Smooth muscle cell of trachea (primary cell): ENCODE results near the gene NXPE2. TPM values are rescaled to one million over a fixed set of nuclear protein-coding genes. Genes with fewer than 3 reads are reported as not detected.

Experiments
- total RNA-seq: library from RNA; depleted of rRNA; stranded (reverse); fragments of >200 nt; gene quantifications from 2 replicates; pipeline ENCODE4 v1.2.1, GENCODE V29; 2014

Gene NXPE2
- under 0.01 TPM in 1 of 2 replicates, not detected in the other for total RNA-seq

DNA sequence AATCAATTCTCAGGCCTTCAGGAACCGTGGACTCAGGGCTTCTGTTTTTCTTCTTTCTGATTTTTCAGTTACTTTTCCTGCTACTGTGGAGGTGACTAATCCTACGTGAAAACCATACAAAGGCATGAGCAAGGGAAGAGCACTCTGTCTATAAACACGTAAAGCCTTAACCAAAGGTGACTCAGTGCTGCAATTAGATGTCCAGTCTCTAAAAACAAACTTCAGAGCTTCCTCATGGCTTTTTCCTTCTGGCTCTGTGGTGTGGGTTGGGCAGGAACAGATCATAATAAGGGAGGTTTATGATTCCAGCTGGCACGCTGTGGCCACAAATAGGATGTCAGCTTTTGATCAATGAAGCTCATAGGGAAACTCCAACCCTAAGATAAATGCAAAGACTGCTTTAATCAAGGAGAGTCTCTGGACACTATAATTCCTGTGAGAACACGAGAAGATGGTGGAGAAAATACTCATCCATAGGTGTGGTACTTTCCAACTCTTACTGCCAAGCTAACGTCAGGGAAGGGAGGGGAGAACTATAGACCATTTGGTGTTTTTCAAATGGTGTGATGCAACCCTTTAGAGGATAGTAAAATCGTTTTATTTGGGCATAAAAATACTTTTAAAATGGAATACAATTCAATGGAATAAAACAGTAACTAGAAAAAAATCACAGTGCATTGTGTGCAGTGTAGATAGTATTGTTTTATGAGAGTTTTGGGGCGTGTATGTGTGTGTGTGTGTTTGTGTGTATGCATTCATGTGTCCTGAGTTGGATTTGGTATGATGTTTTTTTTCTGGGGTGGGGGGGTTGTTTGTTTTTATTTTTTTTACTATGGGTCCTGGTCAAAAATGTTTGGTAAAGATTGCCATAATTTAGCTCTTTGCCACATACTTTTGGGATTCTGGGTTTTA lies at the start of gene NXPE2:
Gene NXPE2 (plus strand): TSS at position 403 of the 912 bp plus-strand sequence. CDS start 49 bp downstream, at position 452.

Other genes starting within 250 kb of the NXPE2 start
- gene REXO2, start 239.1 kb upstream of the NXPE2 start, total RNA-seq, result 176 and 215 TPM in 2 replicates
- not detected in 2 replicates for gene NXPE1, start 118.6 kb upstream of the NXPE2 start, total RNA-seq
- gene NXPE4, start 82.7 kb upstream of the NXPE2 start, total RNA-seq, result not detected in 2 replicates